GM12878 (cell line): ENCODE results near the gene MYO15A. TPM values are rescaled to one million over a fixed set of nuclear protein-coding genes. Genes with fewer than 3 reads are reported as not detected.

Experiments used
- ATAC-seq: fragments of 200-7000 bp; cut with Tn5 transposase; 3 replicates; pipeline ENCODE4 v1.9.1; 2020; ENCODE audit warnings: mild to moderate bottlenecking, moderate library complexity
- BruUV-seq: library from RNA; stranded (reverse); fragments of 400-500 nt; replicated peaks from 2 replicates; lab custom pipeline; 2021; lab: Mats Ljungman, UMichigan
- CTCF ChIA-PET: fragments of 300-600 bp; sonication (Branson Sonifier 250); formaldehyde crosslinking; extraction: SDS; loops from one replicate; lab custom pipeline; 2021; ENCODE audit warnings: inconsistent platforms; lab: Yijun Ruan, JAX
- POLR2A ChIA-PET: fragments of 350-600 bp; formaldehyde crosslinking; extraction: SDS; loops from one replicate; lab custom pipeline; 2021; ENCODE audit warnings: inconsistent platforms; lab: Charles Lee
- RAD21 ChIA-PET: fragments of 300-600 bp; sonication (Branson Sonifier 250); formaldehyde crosslinking; loops from one replicate; lab custom pipeline; 2023; ENCODE audit warnings: antibody characterized with exemption; ENCODE audit not compliant: unreplicated experiment; lab: Charles Lee
- SMC1A ChIA-PET: fragments of 300-600 bp; sonication (Branson Sonifier 250); formaldehyde crosslinking; loops from one replicate; lab custom pipeline; 2023; ENCODE audit not compliant: unreplicated experiment, uncharacterized antibody; lab: Charles Lee
- DNase-seq: peaks from one replicate; pipeline ENCODE4 v3.0.0-alpha.2; 2011; ENCODE audit warnings: low read depth, low spot score
- FAIRE-seq: peaks from 3 replicates; lab custom pipeline; 2011; peaks lifted over from hg19 to GRCh38; lab: Jason Lieb, UNC
- H2AFZ ChIP-seq: 2 replicates; pipeline ENCODE4 v1.6.0; 2011; ENCODE audit warnings: low read depth, low read length, control low read depth; ENCODE audit not compliant: control insufficient read depth
- H3K27ac ChIP-seq: 2 replicates; pipeline ENCODE4 v1.5.1; 2011; ENCODE audit warnings: control low read depth; ENCODE audit not compliant: control insufficient read depth, insufficient read depth
- H3K27me3 ChIP-seq, 2 experiments: replicated peaks in 1 of 2; 2 replicates each; pipeline versions ENCODE4 v1.6.0 to v1.6.1; 2011; ENCODE audit warnings: low read length in 1 of 2; ENCODE audit not compliant: control insufficient read depth in 2 of 2, insufficient read depth in 2 of 2
- H3K36me3 ChIP-seq, 2 experiments: 2 replicates each; pipeline ENCODE4 v1.5.1; 2011; ENCODE audit warnings: low read length in 1 of 2; ENCODE audit not compliant: control insufficient read depth in 2 of 2, insufficient read depth in 2 of 2
- H3K4me1 ChIP-seq: 2 replicates; pipeline ENCODE4 v1.6.1; 2011; ENCODE audit warnings: mild to moderate bottlenecking, low read length, moderate library complexity, mixed read lengths; ENCODE audit not compliant: control insufficient read depth, insufficient read depth
- H3K4me2 ChIP-seq: 2 replicates; pipeline ENCODE4 v1.6.0; 2011; ENCODE audit warnings: control low read depth; ENCODE audit not compliant: control insufficient read depth, insufficient read depth
- H3K4me3 ChIP-seq: fragments of 200-600 bp; sonication (generic); 2 replicates; pipeline ENCODE4 v1.5.1; 2016
- H3K79me2 ChIP-seq: 2 replicates; pipeline ENCODE4 v1.6.0; 2011; ENCODE audit warnings: low read length; ENCODE audit not compliant: control insufficient read depth, insufficient read depth
- H3K9ac ChIP-seq: 2 replicates; pipeline ENCODE4 v1.8.0; 2011; ENCODE audit warnings: low read length, control low read depth, mixed read lengths; ENCODE audit not compliant: control insufficient read depth, insufficient read depth
- H3K9me3 ChIP-seq: replicated peaks from 3 replicates; pipeline ENCODE4 v1.5.1; 2011; ENCODE audit warnings: mild to moderate bottlenecking, low read length; ENCODE audit not compliant: control insufficient read depth, insufficient read depth
- H4K20me1 ChIP-seq: 2 replicates; pipeline ENCODE4 v1.6.0; 2011; ENCODE audit not compliant: control insufficient read depth, insufficient read depth
- FOS ChIP-seq: IDR thresholded peaks from 3 replicates; pipeline ENCODE4 v1.6.1; 2011; ENCODE audit warnings: borderline replicate concordance; ENCODE audit not compliant: insufficient read length; ENCODE audit errors: extremely low read depth
- NFYB ChIP-seq: IDR thresholded peaks from 2 replicates; pipeline ENCODE4 v1.6.1; 2011; ENCODE audit warnings: low read depth, mild to moderate bottlenecking, low read length, improper control_type of control experiment, moderate library complexity; ENCODE audit not compliant: insufficient read depth
- POLR2A ChIP-seq: IDR thresholded peaks from 2 replicates; pipeline ENCODE4 v1.6.1; 2011; ENCODE audit warnings: low read depth, mild to moderate bottlenecking, low read length
- POU2F2 ChIP-seq: IDR thresholded peaks from 3 replicates; pipeline ENCODE4 v1.6.1; 2011; ENCODE audit warnings: low read depth, mild to moderate bottlenecking, low read length, borderline replicate concordance
- RB1 ChIP-seq: fragments of 450-650 bp; formaldehyde crosslinking; IDR thresholded peaks from 2 replicates; pipeline ENCODE4 v1.6.1; 2017; ENCODE audit warnings: mild to moderate bottlenecking, borderline replicate concordance
- RELA ChIP-seq: fragments of 450-650 bp; IDR thresholded peaks from 2 replicates; pipeline ENCODE4 v1.8.0; 2014; ENCODE audit warnings: borderline replicate concordance; ENCODE audit not compliant: partially characterized antibody
- ZBTB4 ChIP-seq: fragments of 450-650 bp; formaldehyde crosslinking; IDR thresholded peaks from 2 replicates; pipeline ENCODE4 v1.4.0; 2022; ENCODE audit warnings: mild to moderate bottlenecking, moderate library complexity
- ZSCAN29 ChIP-seq: fragments of 450-650 bp; IDR thresholded peaks from 2 replicates; pipeline ENCODE4 v1.6.1; 2017; ENCODE audit warnings: mild to moderate bottlenecking, moderate library complexity
- WGBS: methylation state at CpG from one replicate; pipeline ENCODE4 v1.1.6; 2016; ENCODE audit warnings: low lambda C conversion rate; ENCODE audit not compliant: insufficient replicate concordance, insufficient coverage; ENCODE audit errors: missing lambda C conversion rate; 5-methylcytosine and 5-hydroxymethylcytosine counted together
- in situ Hi-C: fragments of 300-500 bp; cut with MboI; formaldehyde crosslinking; loops from 9 replicates; pipeline ENCODE4 v1.14.3; 2018; ENCODE audit warnings: mixed read lengths
- intact Hi-C: fragments of 100-400 bp; cut with micrococcal nuclease; formaldehyde crosslinking; loops from one replicate; pipeline ENCODE4 v1.14.2; 2022; ENCODE audit not compliant: unreplicated experiment
- polyA plus RNA-seq, 11 experiments: library from polyadenylated mRNA; depleted of rRNA in 4 of 11; unstranded in 6 of 11; stranded (reverse) in 5 of 11; fragments of >200 nt; fragmentation: Nextera tagmentation in 4 of 11; fragmentation: Illumina TruSeq in 1 of 11; extraction: Ambion mirVana in 4 of 11; extraction: Trizol in 1 of 11; gene quantifications; 1 replicate in 1 of 11; 2 replicates in 10 of 11; pipeline versions ENCODE4 v1.2.1 to v1.2.3, GENCODE V29; 2011 to 2016; ENCODE audit warnings: inconsistent platforms in 2 of 11, missing spikeins in 2 of 11, low read depth in 1 of 11
- total RNA-seq, 4 experiments: library from RNA; depleted of rRNA in 3 of 4; stranded (reverse); fragments of >200 nt in 3 of 4; fragmentation: Illumina TruSeq in 1 of 4; extraction: Trizol in 1 of 4; gene quantifications; 2 replicates each; pipeline versions ENCODE4 v1.2.1 to v1.2.3, GENCODE V29; 2013 to 2021
- TF ChIP-seq, protein P1 (sequence below): IDR thresholded peaks from 2 replicates; pipeline ENCODE4 v1.6.1; 2011; ENCODE audit warnings: borderline replicate concordance, low read depth, mild to moderate bottlenecking, moderate library complexity, low read length; ENCODE audit not compliant: insufficient read depth, poor library complexity, severe bottlenecking

MYO15A gene
- total and polyA plus RNA-seq, 10 of the 15 experiments (the other 5 are each of a cell fraction or from before 2014, with no cell fraction given) = 0.03 to 0.77 (median 0.21) TPM; not detected in 4

DNA sequence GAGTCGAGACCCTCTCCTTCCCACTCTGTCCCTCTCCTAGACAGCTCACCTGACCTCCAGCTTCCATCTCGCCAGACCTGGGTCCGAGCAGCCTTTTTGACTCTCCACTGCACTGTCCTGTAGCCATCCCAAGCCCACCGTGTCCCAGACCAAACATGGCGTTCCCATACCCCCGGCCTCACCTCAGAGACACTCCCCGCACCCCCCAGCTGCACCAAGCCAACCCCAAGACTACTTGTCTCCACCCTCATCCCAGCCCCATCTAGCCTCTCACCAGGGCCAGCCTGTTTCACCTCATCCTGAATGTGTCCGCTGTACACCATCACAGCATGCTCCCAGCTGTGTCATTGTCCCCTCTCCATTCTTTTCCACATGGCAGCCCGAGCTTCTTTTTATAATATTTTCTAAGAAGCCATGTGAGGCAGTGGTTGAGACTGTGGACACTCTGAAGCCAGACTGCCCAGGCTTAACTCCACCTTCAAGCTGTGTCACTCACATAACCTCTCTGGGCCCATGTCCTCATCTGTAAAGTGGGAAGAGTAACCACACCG lies 1.5 kb downstream of the MYO15A start:
- no peaks in the 10 kb centered on the region for H3K9me3 ChIP-seq
- intact Hi-C loops (no loop called here), in situ Hi-C loops (no loop called here)
- no peak for DNase-seq
- no peak overlapping the region for H3K27ac ChIP-seq
- POLR2A ChIA-PET = no interaction called here
- CTCF ChIA-PET = no interaction called here
- H4K20me1 ChIP-seq = no peaks in the 10 kb centered on the region
- no peak overlapping the region for H3K4me3 ChIP-seq
- RAD21 ChIA-PET = no interaction called here
- TF ChIP-seq ZSCAN29 (no peak), POLR2A (peak; percentile 11; the same call in 1 of the 2 replicates), POU2F2 (no peak)
- no peaks in the 10 kb centered on the region for H3K27me3 ChIP-seq
- no peaks in the 10 kb centered on the region for H3K4me1 ChIP-seq
- no peak overlapping the region for H3K4me2 ChIP-seq
- no TSS peak for BruUV-seq
- SMC1A ChIA-PET = no interaction called here
- H2AFZ ChIP-seq = no peak overlapping the region
- no peak for ATAC-seq
- no peak overlapping the region for H3K9ac ChIP-seq
- peaks cover 0 to 1% of the 10 kb centered on the region in 2 experiments; a peak in 3 of 4 replicates for H3K36me3 ChIP-seq
- FAIRE-seq = no peak
- 56% methylated on average over 10 of the region's 10 CpGs for WGBS
- H3K79me2 ChIP-seq = no peaks in the 10 kb centered on the region

- DNase-seq (no peak), ATAC-seq (no peak), FAIRE-seq (no peak)
- ChIA-PET POLR2A (interaction anchor here (0.6 kb wide), 1 partner anchor 21 kb away, joined by 5 read pairs; no protein-coding TSS in a partner anchor), RAD21 (no interaction called here), CTCF (no interaction called here), SMC1A (no interaction called here)
- H3K9me3 ChIP-seq = no peaks in the 10 kb centered on the region
- in situ Hi-C loops = no loop called here
- H3K4me3 ChIP-seq = no peak overlapping the region
- no peaks in the 10 kb centered on the region for H3K4me1 ChIP-seq
- no peaks in the 10 kb centered on the region for H3K27me3 ChIP-seq
- WGBS = 21% methylated on average over 4 of the region's 4 CpGs
- H3K9ac ChIP-seq = no peak overlapping the region
- no peak overlapping the region for H2AFZ ChIP-seq
- no peak overlapping the region for H3K27ac ChIP-seq
- H3K4me2 ChIP-seq = no peak overlapping the region
- intact Hi-C loops = no loop called here
- peaks cover 0 to 1% of the 10 kb centered on the region in 2 experiments; a peak in 3 of 4 replicates for H3K36me3 ChIP-seq
- no peaks in the 10 kb centered on the region for H3K79me2 ChIP-seq
- no peaks in the 10 kb centered on the region for H4K20me1 ChIP-seq
- BruUV-seq = no TSS peak
- TF ChIP-seq NFYB (no peak), FOS (no peak), RB1 (no peak), RELA (no peak), ZBTB4 (CRISPR knock-in tag) (no peak)
- TF ChIP-seq, protein P1, sequence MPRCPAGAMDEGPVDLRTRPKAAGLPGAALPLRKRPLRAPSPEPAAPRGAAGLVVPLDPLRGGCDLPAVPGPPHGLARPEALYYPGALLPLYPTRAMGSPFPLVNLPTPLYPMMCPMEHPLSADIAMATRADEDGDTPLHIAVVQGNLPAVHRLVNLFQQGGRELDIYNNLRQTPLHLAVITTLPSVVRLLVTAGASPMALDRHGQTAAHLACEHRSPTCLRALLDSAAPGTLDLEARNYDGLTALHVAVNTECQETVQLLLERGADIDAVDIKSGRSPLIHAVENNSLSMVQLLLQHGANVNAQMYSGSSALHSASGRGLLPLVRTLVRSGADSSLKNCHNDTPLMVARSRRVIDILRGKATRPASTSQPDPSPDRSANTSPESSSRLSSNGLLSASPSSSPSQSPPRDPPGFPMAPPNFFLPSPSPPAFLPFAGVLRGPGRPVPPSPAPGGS = no peak
Observed at GRCh38 chr17:18110636-18111145, 2.1 kb downstream of the MYO15A start.
